Measurements from ENCODE around the gene TUBB4B. TPM values are rescaled to one million over a fixed set of nuclear protein-coding genes. Genes with fewer than 3 reads are reported as not detected.

TUBB4B gene
- total RNA-seq, 1 donor from 2014 or later: 463 TPM

DNA sequence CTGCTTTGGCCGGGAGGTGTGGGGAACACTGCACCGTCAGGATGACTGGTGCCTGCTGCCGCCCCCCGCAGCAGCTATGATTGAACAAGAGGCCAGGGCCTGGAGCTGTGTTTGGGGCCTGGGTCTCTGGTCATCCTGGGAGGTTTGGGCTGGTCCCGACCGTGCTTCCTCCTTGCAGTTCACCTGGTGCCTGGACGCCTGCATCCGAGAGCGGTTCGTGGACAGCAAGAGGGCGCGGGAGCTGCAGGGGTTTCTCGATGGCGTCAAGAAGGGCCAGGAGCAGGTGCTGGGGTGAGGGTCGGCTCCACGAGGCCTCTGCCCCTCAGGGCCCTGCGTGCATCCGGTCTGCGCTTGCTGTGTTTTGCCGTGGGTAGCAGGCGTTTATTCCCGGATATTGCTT, 23.0 kb downstream of the TUBB4B start:
- DNase-seq: no peak
- no peaks in the 10 kb centered on the region for H3K27me3 ChIP-seq (ENCODE audit: low read depth)
- no peak overlapping the region for H3K27ac ChIP-seq (replicated peaks)
- H3K4me3 ChIP-seq: no peak overlapping the region
- intact Hi-C loops (cut with micrococcal nuclease): no loop called here
- peaks cover 43% of the 10 kb centered on the region for H3K4me1 ChIP-seq
- H3K36me3 ChIP-seq: peaks cover 54% of the 10 kb centered on the region
- H3K9me3 ChIP-seq (replicated peaks): no peaks in the 10 kb centered on the region
- TF ChIP-seq, protein P1, sequence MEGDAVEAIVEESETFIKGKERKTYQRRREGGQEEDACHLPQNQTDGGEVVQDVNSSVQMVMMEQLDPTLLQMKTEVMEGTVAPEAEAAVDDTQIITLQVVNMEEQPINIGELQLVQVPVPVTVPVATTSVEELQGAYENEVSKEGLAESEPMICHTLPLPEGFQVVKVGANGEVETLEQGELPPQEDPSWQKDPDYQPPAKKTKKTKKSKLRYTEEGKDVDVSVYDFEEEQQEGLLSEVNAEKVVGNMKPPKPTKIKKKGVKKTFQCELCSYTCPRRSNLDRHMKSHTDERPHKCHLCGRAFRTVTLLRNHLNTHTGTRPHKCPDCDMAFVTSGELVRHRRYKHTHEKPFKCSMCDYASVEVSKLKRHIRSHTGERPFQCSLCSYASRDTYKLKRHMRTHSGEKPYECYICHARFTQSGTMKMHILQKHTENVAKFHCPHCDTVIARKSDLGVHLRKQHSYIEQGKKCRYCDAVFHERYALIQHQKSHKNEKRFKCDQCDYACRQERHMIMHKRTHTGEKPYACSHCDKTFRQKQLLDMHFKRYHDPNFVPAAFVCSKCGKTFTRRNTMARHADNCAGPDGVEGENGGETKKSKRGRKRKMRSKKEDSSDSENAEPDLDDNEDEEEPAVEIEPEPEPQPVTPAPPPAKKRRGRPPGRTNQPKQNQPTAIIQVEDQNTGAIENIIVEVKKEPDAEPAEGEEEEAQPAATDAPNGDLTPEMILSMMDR (IDR thresholded peaks at IDR 0.05; ENCODE audit: borderline replicate concordance): no peak

DNA sequence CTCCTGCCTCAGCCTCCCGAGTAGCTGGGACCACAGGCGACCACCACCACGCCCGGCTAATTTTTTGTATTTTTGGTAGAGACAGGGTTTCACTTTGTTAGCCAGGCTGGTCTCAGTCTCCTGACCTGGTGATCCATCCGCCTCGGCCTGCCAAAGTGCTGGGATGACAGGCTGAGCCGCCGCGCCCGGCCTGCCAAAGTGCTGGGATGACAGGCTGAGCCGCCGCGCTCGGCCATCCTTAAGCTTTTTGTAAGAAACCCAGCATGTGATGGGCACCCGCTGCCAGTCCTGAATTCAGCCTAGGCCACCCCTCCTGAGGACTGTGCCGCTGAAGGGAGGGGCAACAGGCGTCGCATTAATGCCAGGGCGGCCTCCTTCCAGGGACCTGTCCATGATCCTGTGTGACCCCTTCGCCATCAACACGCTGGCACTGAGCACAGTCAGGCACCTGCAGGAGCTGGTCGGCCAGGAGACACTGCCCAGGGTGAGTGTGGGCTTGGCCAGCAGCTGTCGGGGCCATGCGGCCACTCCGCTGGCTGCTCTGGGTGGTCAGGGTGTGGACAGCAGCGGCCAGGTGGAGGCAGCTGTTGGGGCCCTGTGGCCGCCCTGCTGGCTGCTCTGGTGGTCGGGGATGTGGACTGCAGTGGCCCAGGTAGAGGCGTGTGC, 24.5 kb downstream of the TUBB4B start:
- DNase-seq: no peak
- Histone ChIP-seq H3K27ac (replicated peaks) (no peak overlapping the region), H3K4me3 (no peak overlapping the region), H3K27me3 (ENCODE audit: low read depth) (no peaks in the 10 kb centered on the region), H3K4me1 (peaks cover 57% of the 10 kb centered on the region), H3K9me3 (replicated peaks) (no peaks in the 10 kb centered on the region), H3K36me3 (peaks cover 57% of the 10 kb centered on the region)
- intact Hi-C loops (cut with micrococcal nuclease): no loop called here
- TF ChIP-seq, protein P1 (IDR thresholded peaks at IDR 0.05; ENCODE audit: borderline replicate concordance): no peak

DNA sequence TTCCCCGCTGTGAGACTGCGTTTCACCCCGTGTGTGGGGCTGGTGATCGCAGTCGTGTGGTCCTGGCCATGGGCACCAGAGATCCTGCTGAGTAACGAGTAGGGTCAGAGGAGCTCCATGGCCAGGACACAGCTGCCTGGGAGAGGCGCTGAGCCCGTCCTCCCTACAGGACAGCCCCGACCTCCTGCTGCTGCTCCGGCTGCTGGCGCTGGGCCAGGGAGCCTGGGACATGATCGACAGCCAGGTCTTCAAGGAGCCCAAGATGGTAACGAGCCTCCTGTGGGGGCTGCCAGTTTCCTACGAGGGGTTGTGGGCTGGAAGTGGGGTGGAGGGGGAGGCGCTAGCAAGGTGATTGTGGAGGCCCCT, 25.1 kb downstream of the TUBB4B start:
- Histone ChIP-seq H3K36me3 (peaks cover 62% of the 10 kb centered on the region), H3K4me1 (peaks cover 62% of the 10 kb centered on the region)

DNA sequence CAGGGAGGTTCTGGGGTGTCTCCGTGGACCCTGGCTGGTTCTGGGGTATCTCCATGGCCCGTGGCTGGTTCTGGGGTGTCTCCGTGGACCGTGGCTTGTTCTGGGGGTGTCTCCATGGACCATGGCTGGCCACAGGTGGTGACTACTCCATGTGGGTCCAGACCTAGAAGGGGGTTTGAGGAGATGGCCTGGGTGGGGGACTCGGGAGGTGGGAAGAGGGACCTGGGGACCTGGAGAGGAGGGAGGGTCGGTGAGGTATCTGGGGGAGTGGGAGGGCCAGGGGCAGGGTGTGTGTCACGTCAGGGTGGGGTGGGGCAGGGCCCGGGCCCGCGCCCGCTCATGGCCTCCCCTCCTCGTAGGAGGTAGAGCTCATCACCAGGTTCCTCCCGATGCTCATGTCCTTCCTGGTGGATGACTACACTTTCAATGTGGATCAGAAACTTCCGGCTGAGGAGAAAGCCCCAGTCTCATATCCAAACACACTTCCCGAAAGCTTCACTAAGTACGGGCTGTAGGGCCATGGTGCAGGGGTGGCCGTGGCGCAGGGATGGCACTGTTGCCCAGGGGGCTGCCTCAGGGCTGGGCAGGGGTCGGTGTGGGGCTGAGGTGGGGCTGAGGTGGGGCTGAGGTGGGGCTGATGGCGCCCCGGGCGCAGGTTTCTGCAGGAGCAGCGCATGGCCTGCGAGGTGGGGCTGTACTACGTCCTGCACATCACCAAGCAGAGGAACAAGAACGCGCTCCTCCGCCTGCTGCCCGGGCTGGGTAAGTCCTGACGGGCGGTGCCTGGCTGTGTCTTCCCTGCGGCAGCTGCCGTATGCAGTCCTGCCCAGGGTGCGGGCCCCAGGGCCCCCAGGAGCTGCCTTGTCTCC, 25.7 kb downstream of the TUBB4B start:
- no peaks in the 10 kb centered on the region for H3K9me3 ChIP-seq (replicated peaks)
- no peaks in the 10 kb centered on the region for H3K27me3 ChIP-seq (ENCODE audit: low read depth)
- intact Hi-C loops (cut with micrococcal nuclease): no loop called here
- peaks cover 62% of the 10 kb centered on the region for H3K36me3 ChIP-seq
- no peak overlapping the region for H3K27ac ChIP-seq (replicated peaks)
- no peak overlapping the region for H3K4me3 ChIP-seq
- TF ChIP-seq, protein P1 (IDR thresholded peaks at IDR 0.05; ENCODE audit: borderline replicate concordance): no peak
- H3K4me1 ChIP-seq: peaks cover 67% of the 10 kb centered on the region
- no peak for DNase-seq

More for the DNA sequence above, 25.1 kb downstream of the TUBB4B start:
- Histone ChIP-seq H3K9me3 (replicated peaks) (no peaks in the 10 kb centered on the region), H3K27ac (replicated peaks) (no peak overlapping the region), H3K4me3 (no peak overlapping the region), H3K27me3 (ENCODE audit: low read depth) (no peaks in the 10 kb centered on the region)
- no peak for DNase-seq
- TF ChIP-seq, protein P1 (IDR thresholded peaks at IDR 0.05; ENCODE audit: borderline replicate concordance): no peak
- intact Hi-C loops (cut with micrococcal nuclease): no loop called here

DNA sequence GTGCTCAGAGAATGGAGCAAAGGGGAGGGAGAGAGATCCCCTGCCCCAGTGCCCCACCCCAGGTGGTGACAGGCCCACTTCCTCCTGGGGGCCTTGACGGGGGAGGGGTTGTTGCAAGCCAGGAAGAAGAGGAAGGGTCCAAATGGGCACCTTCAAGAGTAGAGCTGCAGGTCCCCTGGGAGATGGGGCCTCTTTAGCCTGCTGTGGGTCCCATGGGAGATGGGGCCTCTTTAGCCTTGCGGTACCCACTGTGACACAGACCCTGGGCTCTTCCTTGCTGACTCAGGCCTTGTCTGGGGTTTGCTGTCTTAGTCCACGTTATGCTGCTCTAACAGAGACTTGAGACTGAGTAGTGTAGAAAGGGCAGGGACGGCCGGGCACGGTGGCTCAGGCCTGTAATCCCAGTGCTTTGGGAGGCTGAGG, 26.9 kb downstream of the TUBB4B start:
- no peaks in the 10 kb centered on the region for H3K9me3 ChIP-seq (replicated peaks)
- TF ChIP-seq, protein P1 (IDR thresholded peaks at IDR 0.05; ENCODE audit: borderline replicate concordance): no peak

More for the DNA sequence above, 26.9 kb downstream of the TUBB4B start:
- Histone ChIP-seq H3K4me1 (peaks cover 66% of the 10 kb centered on the region), H3K4me3 (peak overlapping the region; percentile 56), H3K36me3 (peaks cover 68% of the 10 kb centered on the region), H3K27me3 (ENCODE audit: low read depth) (no peaks in the 10 kb centered on the region), H3K27ac (replicated peaks) (peak overlapping the region; percentile 86)
- no peak for DNase-seq
- intact Hi-C loops (cut with micrococcal nuclease): no loop called here
